ENCODE data around the gene OR52E1.

The OR52E1 gene

GRCh38 chr11:5117588-5117987 is 48.2 kb downstream of the OR52E1 start:
- DNase-seq (ENCODE audit: low read depth in 2 of 2) = no peak

GRCh38 chr11:5118893-5119292 is 49.5 kb downstream of the OR52E1 start:
- no peak for DNase-seq (ENCODE audit: low read depth in 2 of 2)
